Fibroblast of villous mesenchyme (primary cell): ENCODE results near the gene ARID1B. TPM values are rescaled to one million over a fixed set of nuclear protein-coding genes. Genes with fewer than 3 reads are reported as not detected.
A peak's percentile ranks its signal among the peaks of the same experiment; 100 is the strongest.

Experiments used
- DNase-seq: peaks from one replicate; pipeline ENCODE4 v3.0.0-alpha.2; 2010; ENCODE audit warnings: low read depth
- H3K4me3 ChIP-seq: 2 replicates; pipeline ENCODE4 v1.5.1; 2011; ENCODE audit warnings: low read depth, mild to moderate bottlenecking, low read length
- total RNA-seq: library from RNA; depleted of rRNA; stranded (reverse); fragments of >200 nt; gene quantifications from 2 replicates; pipeline ENCODE4 v1.2.3, GENCODE V29; 2012
- TF ChIP-seq, protein P1 (sequence below): IDR thresholded peaks from 2 replicates; pipeline ENCODE4 v1.5.1; 2012; ENCODE audit warnings: low read depth, mild to moderate bottlenecking, low read length; ENCODE audit not compliant: insufficient read depth

ARID1B gene
- total RNA-seq, 1 donor = 41.0 TPM

DNA sequence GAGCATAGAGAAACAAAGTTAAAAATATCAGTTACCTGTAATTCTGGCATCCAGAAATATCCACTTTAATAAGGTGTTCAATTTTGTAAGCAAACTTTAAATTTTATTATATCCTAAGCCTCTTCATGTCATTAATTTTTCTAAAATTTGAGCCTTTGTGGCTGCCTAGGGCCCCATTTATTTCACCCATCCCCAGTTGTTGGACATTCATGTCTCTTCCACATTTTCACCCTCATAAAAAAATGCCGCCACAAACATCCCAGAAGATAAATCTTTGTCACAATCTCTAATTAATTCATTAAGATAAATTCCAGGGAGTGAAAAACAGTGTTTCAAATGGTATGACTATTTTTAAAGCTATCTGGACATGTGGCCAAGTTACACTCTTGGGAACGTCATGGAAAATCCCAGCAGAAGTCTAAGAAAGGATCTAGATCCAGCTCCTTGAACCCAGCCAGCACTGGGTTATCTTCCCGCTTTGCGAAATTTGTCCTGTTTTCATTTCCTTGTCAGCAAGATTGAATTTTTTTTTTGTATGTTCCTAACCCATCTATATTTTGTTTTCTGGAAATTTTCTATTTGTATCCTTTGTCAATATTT is 448.9 kb downstream of the ARID1B start:
- TF ChIP-seq, protein P1, sequence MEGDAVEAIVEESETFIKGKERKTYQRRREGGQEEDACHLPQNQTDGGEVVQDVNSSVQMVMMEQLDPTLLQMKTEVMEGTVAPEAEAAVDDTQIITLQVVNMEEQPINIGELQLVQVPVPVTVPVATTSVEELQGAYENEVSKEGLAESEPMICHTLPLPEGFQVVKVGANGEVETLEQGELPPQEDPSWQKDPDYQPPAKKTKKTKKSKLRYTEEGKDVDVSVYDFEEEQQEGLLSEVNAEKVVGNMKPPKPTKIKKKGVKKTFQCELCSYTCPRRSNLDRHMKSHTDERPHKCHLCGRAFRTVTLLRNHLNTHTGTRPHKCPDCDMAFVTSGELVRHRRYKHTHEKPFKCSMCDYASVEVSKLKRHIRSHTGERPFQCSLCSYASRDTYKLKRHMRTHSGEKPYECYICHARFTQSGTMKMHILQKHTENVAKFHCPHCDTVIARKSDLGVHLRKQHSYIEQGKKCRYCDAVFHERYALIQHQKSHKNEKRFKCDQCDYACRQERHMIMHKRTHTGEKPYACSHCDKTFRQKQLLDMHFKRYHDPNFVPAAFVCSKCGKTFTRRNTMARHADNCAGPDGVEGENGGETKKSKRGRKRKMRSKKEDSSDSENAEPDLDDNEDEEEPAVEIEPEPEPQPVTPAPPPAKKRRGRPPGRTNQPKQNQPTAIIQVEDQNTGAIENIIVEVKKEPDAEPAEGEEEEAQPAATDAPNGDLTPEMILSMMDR = no peak
- peak; percentile 95 for DNase-seq
- no peak overlapping the region for H3K4me3 ChIP-seq

DNA sequence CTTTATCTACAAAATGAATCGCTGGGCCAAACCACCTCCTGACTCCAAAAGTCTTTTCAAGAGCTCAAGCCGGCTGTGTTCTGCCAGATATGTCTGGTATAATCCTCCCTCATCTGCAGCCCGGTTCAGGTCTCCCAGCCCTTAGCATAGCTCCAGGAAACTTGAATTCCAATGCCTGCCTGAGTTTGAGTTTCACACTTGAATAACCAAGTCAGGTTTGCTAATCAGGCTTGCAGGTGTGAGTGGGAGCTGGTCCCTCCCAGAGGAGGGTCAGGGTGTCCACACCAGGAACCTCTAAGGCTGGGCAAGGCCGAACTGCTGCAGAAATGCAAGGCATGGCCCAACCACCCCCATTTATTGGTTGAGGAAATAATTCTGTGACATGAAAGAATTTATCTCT is 449.6 kb downstream of the ARID1B start:
- TF ChIP-seq, protein P1 = no peak

DNA sequence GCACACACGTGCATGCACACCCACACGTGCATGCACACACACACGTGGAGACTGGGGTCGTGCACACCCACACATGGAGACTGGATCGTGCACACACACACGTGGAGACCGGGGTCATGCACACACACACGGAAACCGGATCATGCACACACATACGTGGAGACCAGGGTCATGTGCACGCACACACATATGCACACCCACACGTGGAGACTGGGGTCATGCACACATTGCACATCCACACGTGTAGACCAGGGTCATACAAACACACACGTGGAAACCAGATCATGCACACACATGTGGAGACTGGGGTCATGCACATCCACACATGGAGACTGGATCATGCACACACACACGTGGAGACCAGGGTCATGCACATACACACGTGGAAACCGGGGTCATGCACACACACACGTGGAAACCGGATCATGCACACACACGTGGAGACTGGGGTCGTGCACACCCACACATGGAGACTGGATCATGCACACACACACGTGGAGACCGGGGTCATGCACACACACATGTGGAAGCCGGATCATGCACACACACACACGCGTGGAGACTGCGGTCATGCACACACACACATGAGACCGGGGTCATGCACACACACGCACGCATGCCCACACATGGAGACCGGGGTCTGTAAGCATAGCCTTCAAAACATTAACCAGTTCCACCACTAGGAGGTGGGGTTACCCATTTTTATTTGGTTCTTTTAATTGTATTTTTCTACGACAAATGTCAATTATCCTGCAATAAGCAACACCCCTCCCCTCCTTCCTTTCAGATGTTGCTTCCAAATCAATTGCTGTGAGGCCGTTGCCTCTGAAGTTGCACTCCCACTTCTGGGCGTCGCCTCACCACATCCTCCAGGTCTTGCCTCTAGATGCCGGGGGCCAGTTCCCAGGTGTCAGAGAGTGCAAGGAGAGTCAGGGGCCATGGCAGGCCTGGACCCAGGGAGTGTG is 450.3 kb downstream of the ARID1B start:
- TF ChIP-seq, protein P1 = peak; percentile 41
- no peak overlapping the region for H3K4me3 ChIP-seq
- no peak for DNase-seq

More for the DNA sequence above, 449.6 kb downstream of the ARID1B start:
- peak; percentile 61 for DNase-seq
- no peak overlapping the region for H3K4me3 ChIP-seq

DNA sequence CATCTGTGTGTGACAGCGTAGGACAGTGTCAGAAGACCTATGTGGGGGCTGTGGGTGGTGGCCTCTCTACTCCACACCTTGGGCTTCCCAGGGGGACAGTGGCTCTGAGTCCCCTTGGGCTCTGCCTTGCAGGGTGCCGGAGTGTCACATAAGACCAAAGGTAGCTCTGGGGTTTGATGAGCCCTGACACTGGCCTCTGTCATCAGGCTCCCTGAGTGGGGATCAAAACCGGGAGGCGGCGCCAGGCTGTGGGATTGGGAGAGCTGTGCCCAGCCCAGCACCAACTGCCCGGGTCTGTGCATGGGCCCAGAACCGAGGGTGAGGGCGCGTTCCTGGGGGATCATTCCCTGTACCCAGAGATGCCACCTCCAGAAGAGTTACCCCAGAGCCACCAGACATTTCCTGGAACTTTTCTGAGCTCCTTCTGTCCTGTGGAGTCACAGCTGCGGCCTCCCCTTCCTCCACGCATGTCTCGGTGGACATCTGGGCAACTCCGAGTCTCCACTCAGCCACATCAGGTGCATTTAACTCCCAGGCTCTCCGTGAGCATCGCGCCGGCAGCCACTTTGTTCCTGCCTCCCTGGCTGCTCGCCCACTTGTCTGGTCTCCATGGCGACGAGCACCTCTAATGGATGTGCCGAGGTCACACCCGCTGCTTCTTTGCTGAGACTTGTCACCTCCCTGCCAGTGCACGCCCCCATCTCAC is 451.4 kb downstream of the ARID1B start:
- no peak for DNase-seq
- TF ChIP-seq, protein P1 = no peak

DNA sequence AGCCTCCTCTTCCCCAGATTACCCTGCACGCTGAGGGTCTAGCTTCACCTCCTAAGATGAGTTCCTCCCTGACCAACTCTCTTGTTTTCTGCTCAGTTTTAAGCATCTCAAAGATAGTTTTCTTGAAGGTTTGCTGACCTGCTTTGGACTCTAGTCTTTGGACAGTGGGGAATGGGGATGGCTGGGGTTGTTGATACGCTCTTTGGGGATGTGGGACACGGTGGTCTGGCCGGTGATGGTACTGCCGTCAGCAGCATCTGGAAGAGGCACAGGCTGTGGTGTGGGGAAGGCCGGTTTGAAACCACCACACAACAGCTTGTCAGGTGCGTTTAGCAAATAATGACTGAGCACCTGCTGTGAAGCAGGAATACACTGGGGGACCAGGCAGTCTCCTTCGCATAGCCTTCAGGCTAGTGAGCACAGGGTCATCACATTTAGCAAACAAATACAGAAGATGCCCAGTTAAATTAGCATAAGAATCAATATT is 452.0 kb downstream of the ARID1B start:
- TF ChIP-seq, protein P1 = no peak
- no peak overlapping the region for H3K4me3 ChIP-seq
- no peak for DNase-seq

More for the DNA sequence above, 451.4 kb downstream of the ARID1B start:
- no peak overlapping the region for H3K4me3 ChIP-seq

DNA sequence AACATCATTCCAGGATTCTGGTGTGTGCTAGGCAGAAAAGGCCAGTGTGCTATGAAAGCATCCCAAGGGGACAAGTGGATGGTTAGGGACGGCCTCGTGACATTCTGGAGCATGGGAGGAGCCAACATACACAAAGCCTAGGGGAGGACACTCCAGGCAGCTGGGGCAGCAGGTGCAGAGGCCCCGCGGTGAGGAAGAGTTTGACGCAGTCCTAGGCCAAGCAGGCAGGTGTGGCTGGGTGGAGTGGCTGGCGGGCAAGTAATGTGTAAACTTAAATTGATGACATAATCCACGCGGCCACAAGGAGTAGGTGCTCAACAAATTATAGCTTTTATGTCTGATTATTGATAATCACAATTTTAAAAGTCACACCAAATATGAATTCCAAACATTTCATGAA is 452.5 kb downstream of the ARID1B start:
- TF ChIP-seq, protein P1 = no peak
- no peak for DNase-seq
- no peak overlapping the region for H3K4me3 ChIP-seq
